Kidney (tissue), 14 donors: ENCODE data around the gene CAVIN4. TPM values are rescaled to one million over a fixed set of nuclear protein-coding genes. Genes with fewer than 3 reads are reported as not detected.

Source experiments
- DNase-seq, 5 donors: peaks; one replicate each; pipeline ENCODE4 v3.0.0-alpha.2; 2013 to 2020
- FAIRE-seq: peaks from 2 replicates; lab custom pipeline; 2012; peaks lifted over from hg19 to GRCh38; lab: Jason Lieb, UNC
- H3K27ac ChIP-seq, 2 donors: one replicate each; pipeline ENCODE4 v1.7.0; 2013; ENCODE audit warnings: low read depth in 2 of 2, low read length in 2 of 2, inconsistent platforms in 1 of 2
- H3K27me3 ChIP-seq: one replicate; pipeline ENCODE4 v1.7.1; 2013; ENCODE audit warnings: low read length, inconsistent platforms; ENCODE audit not compliant: control insufficient read depth, insufficient read depth
- H3K36me3 ChIP-seq, 3 donors: one replicate each; pipeline versions ENCODE4 v1.7.0 to v1.7.1; 2013; ENCODE audit warnings: low read length in 3 of 3, control low read depth in 1 of 3, inconsistent platforms in 1 of 3; ENCODE audit not compliant: insufficient read depth in 3 of 3, control insufficient read depth in 2 of 3
- H3K4me1 ChIP-seq, 3 donors: one replicate each; pipeline versions ENCODE4 v1.7.0 to v1.7.1; 2013; ENCODE audit warnings: low read length in 3 of 3, inconsistent platforms in 1 of 3, low read depth in 1 of 3; ENCODE audit not compliant: control insufficient read depth in 2 of 3, insufficient read depth in 2 of 3
- H3K4me3 ChIP-seq, 3 donors: one replicate each; pipeline versions ENCODE4 v1.7.0 to v1.8.1; 2013; ENCODE audit warnings: low read length in 3 of 3, control low read depth in 1 of 3, inconsistent platforms in 1 of 3
- H3K9ac ChIP-seq, 3 donors: one replicate each; pipeline versions ENCODE4 v1.7.0 to v1.7.1; 2013; ENCODE audit warnings: low read length in 3 of 3, control low read depth in 1 of 3, inconsistent platforms in 1 of 3
- H3K9me3 ChIP-seq, 3 donors: one replicate each; pipeline versions ENCODE4 v1.7.0 to v1.7.1; 2013; ENCODE audit warnings: low read length in 3 of 3, control low read depth in 1 of 3, inconsistent platforms in 1 of 3; ENCODE audit not compliant: control insufficient read depth in 2 of 3, insufficient read depth in 1 of 3
- CTCF ChIP-seq: IDR thresholded peaks from 3 replicates; pipeline ENCODE4 v1.5.1; 2012; ENCODE audit warnings: mild to moderate bottlenecking, moderate library complexity, borderline replicate concordance; ENCODE audit not compliant: insufficient read depth; ENCODE audit errors: extremely low read depth
- intact Hi-C: fragments of 100-400 bp; cut with DNase I; formaldehyde crosslinking; loops from one replicate; pipeline ENCODE4 v1.11.1; 2022
- polyA plus RNA-seq: library from polyadenylated mRNA; stranded (reverse); fragments of 350-450 nt; fragmentation: Illumina TruSeq; extraction: RNeasy Lipid Tissue Mini Kit (QIAGEN cat#74804); gene quantifications from one replicate; pipeline ENCODE4 v1.2.3, GENCODE V29; 2014; ENCODE audit warnings: low read depth, low replicate concordance; ENCODE audit not compliant: insufficient read depth
- total RNA-seq: library from RNA; stranded (reverse); fragmentation: NEBNext Ultra II Directional; extraction: Animal tissue kit (Norgen Biotek cat#: 25700); gene quantifications from one replicate; pipeline ENCODE4 v1.2.1, GENCODE V29; 2021
- donor health status: control.
- donor health status: control.
- donor health status: control.
- donor health status: control.
- donor health status: control.
- donor health status: DM: yes; HTN: yes; CAD: no.
- donor health status: Normal renal cell carcinoma (clear cell type).

The CAVIN4 gene
- total and polyA plus RNA-seq, 2 donors from 2014 or later = 0.13 to 0.24 TPM

DNA sequence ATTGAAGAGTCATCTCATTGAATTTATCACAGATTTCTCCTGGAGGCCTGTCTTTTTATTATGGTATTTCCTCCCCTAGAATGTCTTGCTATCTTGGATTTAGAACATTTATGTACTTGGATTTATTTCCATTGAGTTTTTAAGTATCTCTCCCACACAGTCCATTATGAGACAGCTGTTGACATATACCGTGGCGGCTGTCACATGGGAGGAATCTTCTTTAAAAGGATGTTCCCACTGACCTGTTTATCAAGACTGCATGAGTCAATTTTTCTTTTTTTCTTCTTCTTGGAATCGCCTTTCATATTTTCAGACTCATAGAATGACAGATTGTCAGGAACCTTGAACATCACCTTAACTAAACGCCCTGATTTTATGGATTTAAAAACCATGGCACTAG lies 2.9 kb upstream of the CAVIN4 start:
- Histone ChIP-seq H3K4me3 (no peak overlapping the region), H3K36me3 (no peaks in the 10 kb centered on the region), H3K27ac (no peak overlapping the region), H3K9me3 (no peaks in the 10 kb centered on the region), H3K27me3 (no peaks in the 10 kb centered on the region), H3K9ac (no peak overlapping the region), H3K4me1 (no peaks in the 10 kb centered on the region)
- DNase-seq = no peak
- FAIRE-seq = no peak
- intact Hi-C loops = no loop called here
- no peak for TF ChIP-seq CTCF

- H3K27ac ChIP-seq = no peak overlapping the region
- no peak for TF ChIP-seq CTCF
Observed at GRCh38 chr9:100575765-100576386, 2.0 kb upstream of the CAVIN4 start.

GRCh38 chr9:100578610-100579009 lies 731 bp downstream of the CAVIN4 start:
- Histone ChIP-seq H3K9me3 (no peaks in the 10 kb centered on the region), H3K4me3 (no peak overlapping the region), H3K9ac (no peak overlapping the region), H3K27ac (no peak overlapping the region), H3K4me1 (no peaks in the 10 kb centered on the region), H3K36me3 (no peaks in the 10 kb centered on the region), H3K27me3 (no peaks in the 10 kb centered on the region)
- DNase-seq (no peak), FAIRE-seq (no peak)
- TF ChIP-seq CTCF = no peak
- intact Hi-C loops = no loop called here

More at GRCh38 chr9:100575765-100576386, 2.0 kb upstream of the CAVIN4 start:
- no peaks in the 10 kb centered on the region for H3K36me3 ChIP-seq
- no peak overlapping the region for H3K4me3 ChIP-seq
- FAIRE-seq (no peak), DNase-seq (no peak)
- H3K9ac ChIP-seq = no peak overlapping the region
- no peaks in the 10 kb centered on the region for H3K27me3 ChIP-seq
- intact Hi-C loops = no loop called here
- no peaks in the 10 kb centered on the region for H3K4me1 ChIP-seq
- no peaks in the 10 kb centered on the region for H3K9me3 ChIP-seq

DNA sequence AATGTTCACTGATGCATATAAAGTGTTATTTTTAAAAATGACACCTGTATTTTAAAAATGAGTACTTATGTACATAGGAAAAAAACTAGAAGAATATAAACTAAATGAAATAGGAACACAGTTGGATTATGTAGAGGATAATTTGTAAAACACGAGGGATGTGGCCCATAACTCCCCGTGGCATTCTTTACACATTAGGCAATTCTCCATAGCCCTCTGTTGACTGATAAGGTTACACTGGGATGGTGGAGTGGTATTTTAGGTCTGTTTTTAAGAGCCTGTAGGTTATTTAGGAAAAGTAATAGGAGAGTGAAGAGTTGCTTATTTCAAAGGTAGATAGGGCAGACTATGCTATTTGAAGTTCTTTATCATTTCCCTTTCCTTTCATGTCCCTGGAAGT lies 1.8 kb downstream of the CAVIN4 start:
- FAIRE-seq (no peak), DNase-seq (no peak)
- Histone ChIP-seq H3K27me3 (no peaks in the 10 kb centered on the region), H3K27ac (no peak overlapping the region), H3K4me1 (no peaks in the 10 kb centered on the region), H3K4me3 (no peak overlapping the region), H3K36me3 (no peaks in the 10 kb centered on the region), H3K9ac (no peak overlapping the region), H3K9me3 (no peaks in the 10 kb centered on the region)
- intact Hi-C loops = no loop called here
- TF ChIP-seq CTCF = no peak
